ENCODE results near the gene ABHD12. TPM values are rescaled to one million over a fixed set of nuclear protein-coding genes. Genes with fewer than 3 reads are reported as not detected.

The ABHD12 gene
- total RNA-seq, 1 donor from 2014 or later = 35.8 TPM

DNA sequence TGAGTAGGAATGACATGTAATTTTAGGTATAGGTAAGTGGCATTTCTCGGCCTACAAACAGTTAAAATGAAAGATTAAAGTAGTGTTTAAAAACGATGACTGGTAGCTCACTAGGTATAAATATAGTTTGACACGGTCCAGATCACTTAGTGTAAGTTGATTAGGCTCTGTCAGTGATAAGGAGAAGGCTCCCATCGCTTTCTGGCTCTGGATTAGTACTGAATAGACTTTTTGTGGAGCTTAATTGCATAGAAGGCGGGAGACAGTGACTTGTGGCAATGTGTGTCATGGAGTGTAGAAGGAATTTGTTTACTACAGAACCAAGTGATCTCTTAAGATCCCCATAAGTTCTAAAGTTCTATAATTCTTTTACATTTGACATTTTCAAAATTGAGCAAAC, 136.1 kb downstream of the ABHD12 start:
- no peak for DNase-seq (ENCODE audit: low spot score)

DNA sequence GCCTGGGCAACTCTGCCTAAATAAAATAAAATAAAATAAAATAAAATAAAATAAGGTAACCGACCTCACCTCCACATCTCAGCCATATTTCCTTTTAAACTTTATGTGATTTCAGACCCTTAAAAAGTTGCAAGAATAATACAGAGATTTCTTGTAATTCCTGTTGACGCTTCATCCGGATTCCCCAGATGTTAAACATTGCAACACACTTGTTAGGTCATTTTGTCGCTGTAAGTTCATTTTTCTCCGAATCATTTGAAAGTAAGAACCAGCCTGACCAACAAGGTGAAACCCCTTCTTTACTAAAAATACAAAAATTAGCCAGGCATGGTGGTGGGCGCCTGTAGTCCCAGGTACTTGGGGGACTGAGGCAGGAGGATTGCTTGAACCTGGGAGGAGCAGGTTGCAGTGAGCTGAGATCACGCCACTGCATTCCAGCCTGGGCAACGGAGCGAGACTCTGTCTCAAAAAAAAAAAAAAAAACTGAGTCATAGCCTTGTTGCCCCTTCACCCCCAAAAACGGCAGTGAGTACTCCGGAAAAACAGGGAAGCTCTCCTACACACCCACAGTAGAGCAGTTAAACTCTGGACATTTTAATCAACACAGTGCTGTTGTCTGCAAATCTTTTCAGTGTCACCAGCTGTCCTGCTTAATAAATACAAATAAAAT, 136.9 kb downstream of the ABHD12 start:
- no peak for DNase-seq (ENCODE audit: low spot score)
- intact Hi-C loops (cut with DNase I) = no loop called here

More for the DNA sequence above, 136.1 kb downstream of the ABHD12 start:
- intact Hi-C loops (cut with DNase I) = no loop called here

GRCh38 chr20:25252686-25253421, 137.8 kb downstream of the ABHD12 start:
- peak; percentile 60 for DNase-seq (ENCODE audit: low spot score)
- intact Hi-C loops (cut with DNase I) = no loop called here

GRCh38 chr20:25252230-25252651, 138.4 kb downstream of the ABHD12 start:
- DNase-seq (ENCODE audit: low spot score) = peak; percentile 70
- intact Hi-C loops (cut with DNase I) = no loop called here

- intact Hi-C loops (cut with DNase I) = no loop called here
- peak; percentile 53 for DNase-seq (ENCODE audit: low spot score)
Measured at GRCh38 chr20:25251558-25251957, 139.1 kb downstream of the ABHD12 start.

DNA sequence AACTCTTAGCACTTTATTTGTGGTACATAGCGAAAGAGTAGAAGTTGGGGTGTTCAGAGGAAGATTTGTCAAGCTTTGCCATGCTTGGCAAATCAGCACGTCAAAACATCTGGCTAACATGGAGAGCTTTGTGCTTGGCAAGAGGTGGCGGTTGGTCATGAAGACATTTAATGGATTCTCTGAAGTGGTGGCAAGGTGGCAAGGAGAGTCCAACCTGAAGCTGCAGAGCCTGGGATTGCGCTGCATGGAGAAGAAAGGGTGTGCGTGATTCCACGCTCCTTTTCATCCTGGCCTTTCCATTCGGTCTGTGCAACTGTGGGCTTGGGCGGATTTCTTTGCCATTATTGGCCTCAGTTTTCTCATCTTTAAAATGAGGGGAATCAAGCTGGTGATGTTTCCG, 139.6 kb downstream of the ABHD12 start:
- DNase-seq (ENCODE audit: low spot score) = peak; percentile 69
- intact Hi-C loops (cut with DNase I) = no loop called here

DNA sequence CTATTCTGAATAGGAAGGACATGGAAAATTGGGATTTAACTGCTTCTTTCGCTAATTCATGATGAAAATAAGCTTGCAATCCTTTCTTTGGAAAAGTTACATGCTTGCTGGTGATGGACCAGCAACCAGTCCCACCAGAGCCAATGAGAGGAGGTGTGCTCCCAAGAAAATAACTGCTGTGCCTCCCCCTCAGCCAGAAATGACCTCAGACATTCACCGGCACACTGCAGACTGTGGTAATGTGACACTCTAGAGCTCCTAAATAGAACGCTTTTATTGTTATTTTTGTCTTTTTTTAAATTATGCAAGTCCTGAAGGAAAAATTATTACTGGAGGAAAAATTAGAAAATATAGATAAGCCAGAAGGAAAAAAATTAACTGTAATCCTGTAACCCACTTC, 140.1 kb downstream of the ABHD12 start:
- intact Hi-C loops (cut with DNase I) = no loop called here
- DNase-seq (ENCODE audit: low spot score) = peak; percentile 70

Other genes starting within 250 kb of the ABHD12 start
- 102 TPM for gene ENTPD6, start 195.1 kb downstream of the ABHD12 start, total RNA-seq
- gene PYGB, start 142.8 kb downstream of the ABHD12 start, total RNA-seq = 386 TPM
- gene GINS1, start 16.8 kb upstream of the ABHD12 start, total RNA-seq = 0.43 TPM
- 1.4 TPM for gene NINL, start 194.7 kb upstream of the ABHD12 start, total RNA-seq
- gene NANP, start 233.2 kb upstream of the ABHD12 start, total RNA-seq = 2.8 TPM